Epithelial cell of esophagus (primary cell): Measurements from ENCODE around the gene NFAM1.

Experiments used
- DNase-seq: peaks from one replicate; pipeline ENCODE4 v3.0.0; 2010; ENCODE audit warnings: low read depth
- H3K4me3 ChIP-seq: 2 replicates; pipeline ENCODE4 v1.5.1; 2011; ENCODE audit warnings: mild to moderate bottlenecking, low read length, control low read depth
- CTCF ChIP-seq: IDR thresholded peaks from 2 replicates; pipeline ENCODE4 v1.5.1; 2011; ENCODE audit warnings: low read depth, mild to moderate bottlenecking, low read length, control low read depth, inconsistent platforms; ENCODE audit not compliant: insufficient read depth; ENCODE audit errors: missing control alignments

Gene NFAM1

GRCh38 chr22:42427167-42427566, 5.0 kb downstream of the NFAM1 start:
- no peak overlapping the region for H3K4me3 ChIP-seq
- TF ChIP-seq CTCF, result no peak
- no peak for DNase-seq

GRCh38 chr22:42425989-42426355, 6.2 kb downstream of the NFAM1 start:
- H3K4me3 ChIP-seq, result no peak overlapping the region
- TF ChIP-seq CTCF, result no peak
- DNase-seq, result no peak

- no peak overlapping the region for H3K4me3 ChIP-seq
- DNase-seq, result peak; percentile 80
- no peak for TF ChIP-seq CTCF
These were observed 6.7 kb downstream of the NFAM1 start for GRCh38 chr22:42425337-42425988.

GRCh38 chr22:42419243-42419881, 12.8 kb downstream of the NFAM1 start:
- no peak overlapping the region for H3K4me3 ChIP-seq
- DNase-seq, result no peak
- TF ChIP-seq CTCF, result no peak

- TF ChIP-seq CTCF, result no peak
- H3K4me3 ChIP-seq, result no peak overlapping the region
- peak; percentile 48 for DNase-seq
These were observed 13.4 kb downstream of the NFAM1 start for GRCh38 chr22:42418811-42419242.

- TF ChIP-seq CTCF, result no peak
- no peak for DNase-seq
- H3K4me3 ChIP-seq, result no peak overlapping the region
These were observed 14.4 kb downstream of the NFAM1 start for GRCh38 chr22:42417645-42418305.
